HepG2 (cell line): ENCODE results near the gene HNRNPF. TPM values are rescaled to one million over a fixed set of nuclear protein-coding genes. Genes with fewer than 3 reads are reported as not detected.

Experiments used
- ATF7 ChIP-seq, 2 experiments: fragments of 450-650 bp in 1 of 2; sonication (generic) in 1 of 2; formaldehyde crosslinking in 1 of 2; IDR thresholded peaks; 2 replicates each; pipeline versions ENCODE4 v1.4.0 to v1.6.1; 2016 to 2020; ENCODE audit warnings: antibody characterized with exemption in 1 of 2, mild to moderate bottlenecking in 1 of 2, missing genetic modification reagents in 1 of 2
- BCL6 ChIP-seq: IDR thresholded peaks from 2 replicates; pipeline ENCODE4 v1.6.1; 2016; ENCODE audit warnings: missing genetic modification reagents, missing compliant biosample characterization
- CREB1 ChIP-seq, 2 experiments: fragments of 450-650 bp in 1 of 2; IDR thresholded peaks; 2 replicates each; pipeline ENCODE4 v1.6.1; 2016 to 2017; ENCODE audit warnings: control low read depth in 1 of 2, mild to moderate bottlenecking in 1 of 2, missing compliant biosample characterization in 1 of 2, missing genetic modification characterization in 1 of 2
- CSRNP2 ChIP-seq: sonication (generic); formaldehyde crosslinking; conservative IDR thresholded peaks from 2 replicates; pipeline ENCODE4 v1.8.0; 2022; ENCODE audit warnings: low read depth, missing genetic modification reagents
- DR1 ChIP-seq: sonication (generic); formaldehyde crosslinking; IDR thresholded peaks from 2 replicates; pipeline ENCODE4 v1.8.0; 2021; ENCODE audit warnings: mild to moderate bottlenecking, missing genetic modification reagents, inconsistent platforms
- FOXO4 ChIP-seq: sonication (generic); formaldehyde crosslinking; conservative IDR thresholded peaks from 2 replicates; pipeline ENCODE4 v1.8.1; 2023; ENCODE audit warnings: missing genetic modification reagents
- GMEB2 ChIP-seq: IDR thresholded peaks from 2 replicates; pipeline ENCODE4 v1.6.1; 2016; ENCODE audit warnings: missing biosample characterization, missing genetic modification reagents, low read depth
- ISL2 ChIP-seq: sonication (generic); formaldehyde crosslinking; IDR thresholded peaks from 2 replicates; pipeline ENCODE4 v1.5.0; 2020; ENCODE audit warnings: missing genetic modification reagents
- KAT8 ChIP-seq: IDR thresholded peaks from 2 replicates; pipeline ENCODE4 v1.6.1; 2016; ENCODE audit warnings: missing genetic modification reagents, missing compliant biosample characterization
- KLF9 ChIP-seq: IDR thresholded peaks from 2 replicates; pipeline ENCODE4 v1.6.1; 2016; ENCODE audit warnings: low read depth
- MEIS2 ChIP-seq: sonication (generic); formaldehyde crosslinking; IDR thresholded peaks from 2 replicates; pipeline ENCODE4 v1.9.0; 2021; ENCODE audit warnings: mild to moderate bottlenecking, missing genetic modification reagents
- MTF1 ChIP-seq: sonication (generic); formaldehyde crosslinking; IDR thresholded peaks from 2 replicates; pipeline ENCODE4 v1.5.0; 2020; ENCODE audit warnings: missing genetic modification reagents
- MYPOP ChIP-seq: sonication (generic); formaldehyde crosslinking; IDR thresholded peaks from 2 replicates; pipeline ENCODE4 v1.8.1; 2023; ENCODE audit warnings: mild to moderate bottlenecking, moderate library complexity, missing genetic modification reagents
- POGZ ChIP-seq: sonication (generic); formaldehyde crosslinking; IDR thresholded peaks from 2 replicates; pipeline ENCODE4 v1.4.0; 2020; ENCODE audit warnings: mild to moderate bottlenecking, missing genetic modification reagents
- ZNF230 ChIP-seq: sonication (generic); formaldehyde crosslinking; IDR thresholded peaks from 2 replicates; pipeline ENCODE4 v1.4.0; 2020; ENCODE audit warnings: mild to moderate bottlenecking, missing genetic modification reagents
- ZNF275 ChIP-seq: sonication (generic); formaldehyde crosslinking; IDR thresholded peaks from 2 replicates; pipeline ENCODE4 v1.8.0; 2022; ENCODE audit warnings: missing genetic modification reagents, mild to moderate bottlenecking, inconsistent platforms, borderline replicate concordance
- ZNF557 ChIP-seq: sonication (generic); formaldehyde crosslinking; IDR thresholded peaks from 2 replicates; pipeline ENCODE4 v1.4.0; 2020; ENCODE audit warnings: missing genetic modification reagents
- ZNF616 ChIP-seq: sonication (generic); formaldehyde crosslinking; IDR thresholded peaks from 2 replicates; pipeline ENCODE4 v1.5.0; 2020; ENCODE audit warnings: low read depth, mild to moderate bottlenecking, missing genetic modification reagents
- ZUFSP ChIP-seq: sonication (generic); formaldehyde crosslinking; IDR thresholded peaks from 2 replicates; pipeline ENCODE4 v1.9.0; 2021; ENCODE audit warnings: missing genetic modification reagents, mild to moderate bottlenecking, borderline replicate concordance
- polyA plus RNA-seq, 8 experiments: library from polyadenylated mRNA; depleted of rRNA in 3 of 8; stranded (reverse) in 7 of 8; unstranded in 1 of 8; fragments of >200 nt; fragmentation: Illumina TruSeq in 4 of 8; extraction: Trizol in 4 of 8; gene quantifications; 2 replicates each; pipeline versions ENCODE4 v1.2.1 to v1.2.3, GENCODE V29; 2011 to 2016; ENCODE audit warnings: low read depth in 4 of 8, missing spikeins in 1 of 8, mixed read lengths in 1 of 8; ENCODE audit not compliant: insufficient read depth in 1 of 8
- total RNA-seq, 5 experiments: library from RNA; depleted of rRNA; stranded (reverse); fragments of >200 nt; fragmentation: Illumina TruSeq; extraction: Trizol; gene quantifications; 2 replicates each; pipeline ENCODE4 v1.2.3, GENCODE V29; 2016; ENCODE audit warnings: low read depth in 1 of 5

HNRNPF gene
- total and polyA plus RNA-seq, 2 of the 13 experiments (the other 11 are each of a cell fraction or from before 2014, with no cell fraction given) = 166 to 308 TPM

GRCh38 chr10:43396928-43397624 is 11.9 kb downstream of the HNRNPF start (continued):
- 0 out of 2 replicates have a peak, but pooled peaks have one; percentile 34 for TF ChIP-seq CREB1 (IDR thresholded peaks at IDR 0.05)
- no peak for TF ChIP-seq CREB1 (CRISPR knock-in tag; IDR thresholded peaks at IDR 0.05)
- peak; percentile 65 for TF ChIP-seq DR1 (CRISPR knock-in tag)
- peak; percentile 68 for TF ChIP-seq BCL6 (CRISPR knock-in tag)
- peak; percentile 94; the same call in 1 of the 2 replicates for TF ChIP-seq MEIS2
- TF ChIP-seq GMEB2 (CRISPR knock-in tag) = no peak
- TF ChIP-seq KLF9 = 0 out of 2 replicates have a peak, but pooled peaks have one; percentile 56
- no peak; the same call in 1 of the 2 replicates for TF ChIP-seq ZNF275 (CRISPR knock-in tag)
- TF ChIP-seq ZUFSP (CRISPR knock-in tag) = no peak
- peak; percentile 81 for TF ChIP-seq MTF1 (CRISPR knock-in tag)
- TF ChIP-seq KAT8 (CRISPR knock-in tag) = peak; percentile 75
- TF ChIP-seq ISL2 (CRISPR knock-in tag) = peak; percentile 57; the same call in 1 of the 2 replicates
- TF ChIP-seq ZNF230 (CRISPR knock-in tag) = 0 out of 2 replicates have a peak, but pooled peaks have one; percentile 56
- no peak for TF ChIP-seq ATF7 (IDR thresholded peaks at IDR 0.05)
- TF ChIP-seq ATF7 (CRISPR knock-in tag; IDR thresholded peaks at IDR 0.05) = peak; percentile 79; the same call in 1 of the 2 replicates
- no peak for TF ChIP-seq FOXO4 (CRISPR knock-in tag)
- no peak; the same call in 1 of the 2 replicates for TF ChIP-seq CSRNP2 (CRISPR knock-in tag)
- TF ChIP-seq ZNF616 (CRISPR knock-in tag) = peak; percentile 87; the same call in 1 of the 2 replicates
- TF ChIP-seq POGZ = peak; percentile 89
- peak; percentile 62; the same call in 1 of the 2 replicates for TF ChIP-seq MYPOP (CRISPR knock-in tag)
- peak; percentile 88 for TF ChIP-seq ZNF557 (CRISPR knock-in tag)
